SK-MEL-5 (cell line): ENCODE measurements around the gene RELN. TPM values are rescaled to one million over a fixed set of nuclear protein-coding genes. Genes with fewer than 3 reads are reported as not detected.
"Not testable (repeated sequence)": the region's sequence is repeated elsewhere in the genome, so short reads cannot be mapped to it uniquely, and the experiment has no call there.

Experiments
- DNase-seq: peaks from one replicate; pipeline ENCODE4 v3.0.0-alpha.2; 2016; ENCODE audit warnings: low read depth, low spot score
- in situ Hi-C: cut with HindIII; loops from 2 replicates; pipeline ENCODE4 v1.10.0; 2016; ENCODE audit warnings: low sequenced_read_pairs, high pct_unique_total_duplicates, low pct_unique_long_range_greater_than_20kb
- total RNA-seq: library from RNA; depleted of rRNA; stranded (reverse); fragments of >200 nt; shearing (Covaris generic); gene quantifications from 2 replicates; pipeline ENCODE4 v1.2.3, GENCODE V29; 2014

The RELN gene
- total RNA-seq, 1 experiment from 2014 or later, result 5.1 TPM

DNA sequence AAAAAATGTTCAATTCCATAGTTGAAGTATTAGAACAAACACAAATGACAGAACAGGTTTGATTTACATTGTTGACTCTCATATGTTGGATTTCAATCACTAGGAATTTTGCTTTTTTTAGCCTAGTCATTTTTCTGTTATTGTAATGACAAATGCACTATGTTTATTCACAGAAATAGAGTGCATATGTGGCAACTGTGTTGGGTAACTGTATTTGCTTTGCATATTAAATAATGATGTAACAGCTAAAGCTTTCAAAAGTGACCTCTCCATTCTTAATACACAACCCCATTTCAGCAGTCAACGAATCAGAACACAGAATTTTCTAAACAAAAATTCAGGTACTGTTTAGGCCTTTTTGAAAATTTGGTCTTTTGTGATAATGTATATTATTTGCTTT is 489.5 kb downstream of the RELN start:
- in situ Hi-C loops, result no loop called here
- DNase-seq, result no peak

DNA sequence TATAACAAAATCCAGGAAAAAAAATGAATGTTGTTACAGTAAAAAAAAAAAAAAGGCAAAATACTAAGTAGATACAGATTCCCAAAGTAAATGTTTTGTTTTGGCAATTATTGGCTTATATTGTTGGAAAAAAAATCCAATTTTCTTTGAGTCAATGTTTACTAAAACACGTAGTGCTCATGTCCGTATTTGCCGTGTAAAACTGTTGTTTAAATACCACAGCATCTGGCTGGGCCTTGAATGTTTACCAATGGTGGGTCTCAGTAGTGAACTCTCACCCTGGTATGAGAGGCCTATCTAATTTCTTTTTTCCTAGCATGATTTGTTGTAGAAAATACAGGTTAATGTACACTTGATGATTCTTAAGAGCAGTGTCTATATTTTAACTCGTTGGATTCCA is 502.0 kb downstream of the RELN start:
- no peak for DNase-seq
- in situ Hi-C loops, result no loop called here

DNA sequence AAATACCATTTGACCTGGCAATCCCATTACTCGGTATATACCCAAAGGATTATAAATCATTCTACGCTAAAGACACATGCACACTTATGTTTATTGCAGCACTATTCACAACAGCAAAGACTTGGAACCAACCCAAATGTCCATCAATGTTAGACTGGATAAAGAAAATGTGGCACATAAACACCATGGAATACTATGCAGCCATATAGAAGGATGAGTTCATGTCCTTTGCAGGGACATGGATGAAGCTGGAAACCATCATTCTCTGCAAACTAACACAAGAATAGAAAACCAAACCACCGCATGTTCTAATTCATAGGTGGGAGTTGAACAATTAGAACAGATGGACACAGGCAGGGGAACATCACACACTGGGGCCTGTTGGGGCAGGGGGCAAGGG is 502.6 kb downstream of the RELN start:
- in situ Hi-C loops, DNase-seq: not testable (repeated sequence)

DNA sequence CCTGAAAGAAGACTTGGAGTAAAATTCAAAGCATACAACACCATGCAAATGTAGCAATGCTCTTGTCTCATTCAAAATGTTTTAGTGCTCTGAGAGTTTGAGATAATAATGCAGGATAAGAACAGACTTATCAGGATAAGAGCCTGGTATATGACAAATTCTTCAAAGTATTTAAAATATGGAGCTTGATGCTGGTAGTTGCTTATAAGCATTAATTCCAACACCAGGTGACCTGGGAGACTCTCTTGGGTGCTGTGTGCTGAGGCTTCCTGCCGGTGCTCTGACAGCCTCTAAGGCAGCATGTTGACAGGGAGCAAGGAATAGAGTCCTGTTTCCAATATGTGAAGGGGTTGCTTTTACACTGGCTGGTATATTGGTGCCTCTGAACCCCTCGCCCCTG is 508.7 kb downstream of the RELN start:
- DNase-seq, result no peak
- in situ Hi-C loops, result no loop called here

DNA sequence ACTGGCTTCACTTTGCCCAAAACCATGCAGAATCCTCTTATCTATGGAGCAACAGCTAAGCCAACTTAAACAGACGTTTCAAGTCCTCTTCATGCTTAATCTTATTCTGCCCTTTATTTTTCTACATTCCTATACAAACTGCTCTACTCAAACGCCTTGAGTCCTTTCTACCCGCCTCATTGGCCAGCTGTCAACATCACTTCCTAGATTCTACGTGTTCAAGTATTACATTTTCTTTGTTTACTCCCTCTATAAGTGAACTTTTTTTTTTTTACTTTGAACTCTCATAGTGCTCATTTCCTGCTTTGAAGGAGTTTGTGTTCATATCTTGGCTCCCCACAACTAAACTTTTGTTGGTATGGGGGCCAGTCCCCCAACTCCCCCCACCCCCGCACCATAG is 514.5 kb downstream of the RELN start:
- DNase-seq, result no peak
- in situ Hi-C loops, result no loop called here

DNA sequence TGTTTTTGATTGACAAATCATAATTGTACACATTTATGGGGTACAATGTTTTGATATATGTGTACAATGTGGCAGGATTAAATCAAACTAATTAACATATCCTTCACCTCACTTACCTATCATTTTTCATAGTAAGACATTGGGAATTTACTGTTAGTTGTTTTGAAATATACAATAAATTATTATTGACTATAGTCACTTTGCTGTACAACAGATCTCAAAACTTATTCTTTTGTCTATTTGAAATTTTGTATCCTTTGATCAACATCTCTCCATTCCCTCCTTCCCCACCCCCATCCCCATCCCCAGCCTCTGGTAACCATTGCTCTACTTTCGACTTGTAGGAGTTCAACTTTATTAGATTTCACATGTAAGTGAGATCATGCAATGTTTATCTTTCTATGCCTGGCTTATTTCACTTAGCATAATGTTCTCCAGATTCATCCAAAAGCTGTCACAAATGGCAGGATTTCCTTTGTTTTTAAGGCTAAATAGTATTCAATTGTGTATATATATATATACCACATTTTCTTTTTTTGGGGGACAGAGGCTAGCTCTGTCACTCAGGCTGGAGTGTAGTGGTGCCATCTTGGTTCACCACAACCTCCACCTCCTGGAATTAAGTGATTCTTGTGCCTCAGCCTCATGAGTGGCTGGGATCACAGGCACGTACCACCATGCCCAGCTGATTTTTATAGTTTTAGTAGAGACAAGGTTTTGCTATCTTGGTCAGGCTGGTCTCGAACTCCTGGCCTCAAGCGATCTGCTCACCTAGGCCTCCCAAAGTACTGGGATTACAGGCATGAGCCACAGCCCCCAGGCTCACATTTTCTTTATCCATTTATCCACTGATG is 520.1 kb downstream of the RELN start:
- no peak for DNase-seq
- in situ Hi-C loops, result no loop called here

DNA sequence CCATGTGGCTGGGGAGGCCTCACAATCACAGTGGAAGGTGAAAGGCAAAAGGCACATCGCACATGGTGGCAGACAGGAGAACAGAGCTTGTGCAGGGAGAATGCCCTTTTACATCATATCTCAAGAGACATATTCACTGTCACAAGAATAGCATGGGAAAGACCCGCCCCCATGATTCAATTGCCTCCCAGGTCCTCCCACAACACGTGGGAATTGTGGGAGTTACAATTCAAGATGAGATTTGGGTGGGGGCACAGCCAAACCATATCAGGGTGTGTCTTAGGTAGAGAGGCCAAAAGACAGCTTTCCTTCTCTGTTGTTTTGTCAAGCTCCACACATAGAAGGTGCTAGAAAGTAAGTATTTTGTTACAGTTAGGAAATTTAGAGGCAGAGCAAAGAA is 522.6 kb downstream of the RELN start:
- in situ Hi-C loops, result no loop called here
- peak; percentile 60 for DNase-seq

DNA sequence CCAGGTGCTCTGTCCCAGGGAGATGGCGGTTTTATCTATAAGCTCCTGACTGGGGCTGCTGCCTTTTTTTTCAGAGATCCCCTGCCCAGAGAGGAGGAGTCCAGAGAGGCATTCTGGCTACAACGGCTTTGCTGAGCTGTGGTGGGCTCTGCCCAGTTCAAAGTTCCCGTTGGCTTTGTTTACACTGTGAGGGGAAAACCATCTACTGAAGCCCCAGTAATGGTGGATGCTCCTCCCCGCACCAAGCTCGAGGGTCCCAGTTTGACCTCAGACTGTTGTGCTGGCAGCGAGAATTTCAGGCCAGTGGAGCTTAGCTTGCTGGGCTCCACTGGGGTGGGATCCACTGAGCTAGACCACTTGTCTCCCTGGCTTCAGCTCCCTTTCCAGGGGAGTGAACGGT is 527.1 kb downstream of the RELN start:
- no peak for DNase-seq
- in situ Hi-C loops, result no loop called here

DNA sequence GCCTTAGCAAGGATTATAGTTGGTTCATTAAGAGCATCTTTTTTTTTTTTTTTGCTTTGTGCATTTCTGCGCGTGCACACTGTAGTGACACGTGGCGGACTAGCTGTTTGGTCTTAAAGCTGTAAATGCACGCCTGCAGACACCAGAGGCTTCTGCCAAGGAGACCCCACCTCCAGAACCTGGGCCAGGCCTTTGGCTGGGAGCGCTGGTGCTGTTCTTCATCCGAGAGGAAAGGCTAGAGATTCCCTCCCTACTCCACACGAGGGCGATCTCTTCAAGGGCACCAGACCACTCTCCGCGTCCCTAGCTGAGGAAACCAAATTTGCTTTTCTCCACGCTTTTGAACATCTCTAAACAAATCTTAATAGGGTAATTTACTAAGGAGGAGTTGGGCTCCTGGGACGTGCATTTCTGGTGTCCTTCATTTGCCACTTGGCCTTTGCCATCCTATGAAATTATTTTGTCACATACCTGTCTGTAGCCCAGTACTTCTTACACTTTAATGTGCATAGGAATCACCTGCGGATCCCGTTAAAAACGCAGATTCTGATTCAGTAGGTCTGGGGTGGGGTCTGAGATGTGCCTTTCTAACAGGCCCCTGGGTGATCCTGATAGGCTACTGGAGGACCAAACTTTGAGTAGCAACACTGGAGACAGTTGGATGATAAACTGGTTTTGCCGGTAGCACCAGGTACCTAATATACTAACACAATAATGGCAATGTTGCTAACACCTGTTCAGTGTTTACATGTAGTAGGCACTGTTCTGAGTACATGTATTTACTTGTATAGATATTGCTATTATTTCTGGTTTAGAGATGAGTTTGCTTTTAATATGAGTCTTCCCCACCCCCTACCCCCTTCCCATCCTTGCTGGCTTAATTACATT is 542.1 kb downstream of the RELN start:
- in situ Hi-C loops, result no loop called here
- peak; percentile 85 for DNase-seq

DNA sequence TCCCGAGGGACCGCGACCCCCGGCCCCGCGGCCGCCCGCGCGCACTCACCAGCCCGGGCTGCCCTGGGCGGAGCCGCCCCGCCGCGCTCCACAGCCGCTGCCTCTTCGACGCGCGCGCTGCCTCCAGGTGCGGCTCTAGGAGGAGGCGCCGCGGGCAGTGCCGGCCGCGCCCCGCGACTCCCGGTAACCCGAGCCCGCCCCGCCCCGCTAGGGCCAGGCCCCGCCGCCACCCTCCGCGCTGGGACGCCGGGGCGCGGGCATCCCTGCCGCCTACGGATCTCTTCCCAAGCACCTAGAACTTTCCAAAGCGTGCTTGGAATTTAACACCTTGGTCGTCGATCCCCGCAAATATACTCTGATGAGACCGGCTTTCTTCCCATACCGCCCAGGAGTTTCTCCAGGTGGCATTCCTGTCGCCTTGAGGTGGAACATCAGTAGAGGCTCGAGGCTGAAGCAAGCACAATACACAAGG is 543.4 kb downstream of the RELN start, which contains the start of gene SLC26A5:
SLC26A5 (minus strand) TSS at position 159 of the 472 bp plus-strand sequence. CDS start 24,693 bp downstream, outside the sequence.
- in situ Hi-C loops, result no loop called here
- no peak for DNase-seq

DNA sequence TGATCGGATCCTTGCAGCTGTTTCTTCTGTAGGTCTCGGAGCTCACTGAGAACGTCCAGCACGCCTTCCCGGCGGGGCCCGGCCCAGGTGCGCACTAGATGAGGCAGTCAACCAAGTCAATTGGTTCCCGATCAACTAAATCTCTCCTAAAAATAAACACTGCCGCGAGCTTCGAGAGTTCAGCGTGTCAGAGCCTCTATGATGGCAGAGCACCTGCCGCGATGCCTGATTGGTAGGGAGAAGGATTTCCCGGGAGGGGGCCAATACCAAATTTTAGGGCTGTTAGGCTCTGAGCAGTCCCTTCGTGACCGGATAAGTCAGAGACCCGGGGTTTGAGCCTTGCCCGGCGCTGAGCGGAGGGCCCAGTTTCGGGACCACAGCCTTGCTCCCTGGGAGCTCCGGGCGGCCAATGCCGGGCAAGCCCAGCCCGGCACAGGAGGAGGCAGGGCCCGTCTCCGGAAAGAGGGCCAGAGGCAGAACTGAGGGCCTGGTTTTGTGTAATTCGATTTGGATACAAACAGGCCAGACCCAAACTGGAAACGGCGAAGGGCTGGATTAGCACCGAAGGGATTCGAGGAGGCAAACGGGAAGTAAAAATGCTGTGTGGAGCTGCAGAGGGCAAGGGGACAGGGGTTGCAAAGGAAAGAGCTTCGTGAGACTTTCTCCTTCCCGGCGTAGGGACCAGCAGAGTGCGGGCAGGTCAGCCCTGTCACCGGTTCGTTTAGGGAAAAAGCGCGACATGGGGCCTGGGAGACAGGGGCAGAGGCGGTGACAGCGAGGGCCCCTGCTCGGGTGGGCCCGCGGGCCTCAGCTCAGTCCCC is 544.0 kb downstream of the RELN start:
- no peak for DNase-seq
- in situ Hi-C loops, result no loop called here

DNA sequence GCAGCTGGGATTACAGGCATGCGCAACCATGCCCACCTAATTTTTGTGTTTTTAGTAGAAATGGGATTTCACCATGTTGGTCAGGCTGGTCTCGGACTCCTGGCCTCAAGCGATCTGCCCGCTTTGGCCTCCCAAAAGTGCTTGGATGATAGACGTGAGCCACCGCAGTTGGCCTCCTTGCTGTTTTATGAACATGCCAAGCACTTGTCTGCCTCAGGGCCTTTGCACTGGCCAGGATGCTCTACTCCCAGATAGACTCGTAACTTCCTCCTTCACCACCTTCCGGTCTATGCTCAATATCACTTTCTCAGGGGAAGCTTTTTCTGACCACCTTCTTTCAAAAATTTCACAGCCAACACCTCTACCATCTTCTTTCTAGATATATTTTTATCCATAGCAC is 549.8 kb downstream of the RELN start:
- in situ Hi-C loops, result no loop called here
- no peak for DNase-seq

DNA sequence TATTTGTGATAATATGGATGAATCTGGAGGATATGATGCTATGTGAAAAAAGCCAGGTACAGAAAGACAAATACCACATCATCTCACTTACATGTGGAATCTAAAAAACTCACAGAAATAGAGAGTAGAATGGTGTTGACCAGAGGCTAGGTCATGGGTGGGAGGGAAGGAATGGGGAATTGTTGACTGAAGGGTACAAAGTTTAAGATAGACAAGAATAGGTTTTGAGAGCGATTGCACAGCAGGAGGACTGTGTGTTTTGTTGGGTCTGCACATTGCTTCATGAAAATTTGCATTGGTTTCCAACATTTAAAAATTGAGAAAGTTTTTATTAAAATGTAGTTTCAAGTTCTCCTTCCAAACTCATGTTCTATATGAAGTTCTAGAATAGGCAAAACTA is 551.8 kb downstream of the RELN start:
- in situ Hi-C loops, result no loop called here
- DNase-seq, result no peak

DNA sequence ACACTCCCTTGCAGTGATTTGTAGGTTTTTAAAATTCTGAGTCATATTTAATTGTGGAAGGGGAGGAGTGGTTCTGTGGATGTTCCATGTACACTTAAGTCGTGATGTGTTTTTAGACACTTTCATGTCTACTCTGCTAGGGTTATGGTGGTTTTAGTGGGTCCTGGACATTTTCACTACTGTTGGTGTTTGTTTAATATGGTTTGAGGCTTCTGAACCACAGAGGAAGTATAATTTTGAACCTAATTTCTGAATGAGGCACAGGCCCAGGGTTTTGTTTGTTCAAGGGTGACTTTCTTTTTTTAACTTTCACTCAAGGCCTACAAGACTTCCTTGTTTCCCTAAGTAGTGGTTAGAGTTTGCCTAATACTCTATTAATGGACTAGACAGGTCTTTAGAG is 556.7 kb downstream of the RELN start:
- in situ Hi-C loops, result no loop called here

DNA sequence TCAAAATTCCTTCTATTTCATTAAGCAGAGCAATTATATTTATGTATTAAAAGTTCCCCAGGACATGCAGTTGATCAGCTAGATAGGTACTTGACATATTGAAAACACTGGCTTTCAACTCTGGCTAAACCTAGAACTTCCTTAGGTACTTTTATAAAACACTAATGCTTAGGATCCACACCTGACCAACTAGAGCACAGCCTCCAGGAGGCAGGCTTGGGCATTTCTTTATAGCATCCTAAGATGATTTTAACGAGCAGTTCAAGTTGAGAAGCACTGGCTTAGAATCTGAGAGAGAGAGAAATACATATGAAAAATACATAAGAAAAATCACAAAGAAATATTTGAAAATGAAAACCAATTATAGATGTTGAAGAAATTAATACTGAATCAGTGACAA is 564.3 kb downstream of the RELN start:
- no peak for DNase-seq
- in situ Hi-C loops, result no loop called here

More for the DNA sequence above, 556.7 kb downstream of the RELN start:
- no peak for DNase-seq

DNA sequence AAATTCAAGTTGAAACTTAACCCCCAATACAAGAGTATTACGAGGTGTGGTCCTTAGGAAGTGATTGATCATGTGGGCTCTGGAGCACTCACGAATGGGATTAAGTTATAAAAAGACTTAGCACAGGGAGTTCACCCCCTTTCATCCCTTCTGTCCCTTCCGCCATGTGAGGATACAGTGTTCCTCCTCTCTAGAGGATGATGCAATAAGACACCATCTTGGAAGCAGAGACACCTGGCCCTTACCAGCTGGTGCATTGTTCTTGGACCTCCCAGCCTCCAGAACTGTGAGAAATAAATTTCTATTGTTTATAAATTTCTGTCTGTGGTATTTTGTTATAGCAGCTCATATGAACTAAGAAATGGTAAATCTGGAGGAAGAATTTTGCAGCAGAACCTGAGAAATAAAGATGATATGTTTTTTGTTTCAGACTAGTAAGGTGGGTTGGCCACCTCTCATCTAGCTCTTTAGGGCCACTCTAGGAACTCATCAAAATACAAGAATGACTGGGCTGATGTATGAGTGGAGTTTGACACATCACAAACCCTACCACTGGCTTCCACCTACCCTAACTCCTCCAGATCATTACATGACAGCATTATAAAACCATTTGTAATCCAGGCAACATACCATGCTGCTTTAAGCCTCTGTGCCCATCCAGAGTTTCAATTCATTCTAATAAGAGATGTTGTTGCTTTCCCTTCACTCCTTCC is 565.8 kb downstream of the RELN start:
- in situ Hi-C loops, result no loop called here
- no peak for DNase-seq
